HCT116 (cell line): ENCODE measurements around the gene PABPC4L. TPM values are rescaled to one million over a fixed set of nuclear protein-coding genes. Genes with fewer than 3 reads are reported as not detected.

Source experiments
- ATAC-seq: fragments of 200-7000 bp; cut with Tn5 transposase; 2 replicates; pipeline ENCODE4 v1.9.1; 2020; ENCODE audit warnings: mild to moderate bottlenecking, moderate library complexity
- BruUV-seq: library from RNA; stranded (reverse); fragments of 400-500 nt; replicated peaks from 2 replicates; lab custom pipeline; 2021; lab: Mats Ljungman, UMichigan
- CTCF ChIA-PET: fragments of 300-600 bp; sonication (Branson Sonifier 250); formaldehyde crosslinking; loops from one replicate; lab custom pipeline; 2021; ENCODE audit warnings: antibody characterized with exemption; lab: Charles Lee
- POLR2A ChIA-PET: fragments of 300-600, 350-600 bp; sonication (Branson Sonifier 250); formaldehyde crosslinking; loops from one replicate; lab custom pipeline; 2021; ENCODE audit warnings: antibody characterized with exemption; lab: Charles Lee
- RAD21 ChIA-PET, 2 experiments: fragments of 300-600 bp; sonication (Branson Sonifier 250); formaldehyde crosslinking; loops; one replicate each; lab custom pipeline; 2023; ENCODE audit warnings: low total read pairs in 2 of 2; ENCODE audit not compliant: uncharacterized antibody in 2 of 2, unreplicated experiment in 2 of 2, low non-redundant PET in 1 of 2; lab: Charles Lee
- DNase-seq: peaks from one replicate; pipeline ENCODE4 v3.0.0-alpha.2; 2010; ENCODE audit warnings: low read depth, low spot score
- H2AFZ ChIP-seq: fragments of 200-600 bp; shearing (Covaris generic), sonication (generic); 2 replicates; pipeline ENCODE4 v1.6.1; 2017; ENCODE audit warnings: low read depth, mixed run types, mixed read lengths, antibody characterized with exemption, low read length; ENCODE audit not compliant: poor library complexity, severe bottlenecking
- H3K27ac ChIP-seq: 2 replicates; pipeline ENCODE4 v1.5.1; 2012; ENCODE audit warnings: low read depth, low read length
- H3K27me3 ChIP-seq: fragments of 200-600 bp; sonication (generic); 2 replicates; pipeline ENCODE4 v1.6.1; 2016; ENCODE audit warnings: mixed run types, low read length, mixed read lengths; ENCODE audit not compliant: insufficient read depth
- H3K36me3 ChIP-seq, 2 experiments: fragments of 200-500 bp in 1 of 2; fragments of 200-600 bp in 1 of 2; sonication (Bioruptor generic) in 1 of 2; sonication (generic) in 1 of 2; 2 replicates each; pipeline versions ENCODE4 v1.5.1 to v1.6.1; 2014 to 2016; ENCODE audit warnings: low read length in 2 of 2, inconsistent platforms in 1 of 2, mixed read lengths in 1 of 2, mixed run types in 1 of 2; ENCODE audit not compliant: insufficient read depth in 2 of 2, control insufficient read depth in 1 of 2
- H3K4me1 ChIP-seq, 2 experiments: fragments of 200-600 bp in 1 of 2; sonication (generic) in 1 of 2; 2 replicates each; pipeline versions ENCODE4 v1.5.1 to v1.6.1; 2012 to 2017; ENCODE audit warnings: low read length in 2 of 2, inconsistent platforms in 1 of 2, mild to moderate bottlenecking in 1 of 2, mixed read lengths in 1 of 2, mixed run types in 1 of 2, moderate library complexity in 1 of 2; ENCODE audit not compliant: insufficient read depth in 2 of 2, control insufficient read depth in 1 of 2
- H3K4me2 ChIP-seq: fragments of 200-600 bp; sonication (generic); 2 replicates; pipeline ENCODE4 v1.6.1; 2017; ENCODE audit warnings: mixed run types, low read length, mixed read lengths
- H3K4me3 ChIP-seq, 2 experiments: fragments of 200-600 bp in 1 of 2; sonication (generic) in 1 of 2; replicated peaks in 1 of 2; 2 replicates each; pipeline ENCODE4 v1.5.1; 2011 to 2016; ENCODE audit warnings: low read length in 2 of 2, control low read depth in 1 of 2, low read depth in 1 of 2, mild to moderate bottlenecking in 1 of 2, mixed read lengths in 1 of 2, mixed run types in 1 of 2
- H3K79me2 ChIP-seq: fragments of 200-600 bp; sonication (generic); 2 replicates; pipeline ENCODE4 v1.6.1; 2017; ENCODE audit warnings: mild to moderate bottlenecking, mixed run types, low read length, moderate library complexity, mixed read lengths; ENCODE audit not compliant: insufficient read depth
- H3K9ac ChIP-seq: fragments of 200-600 bp; sonication (generic); 2 replicates; pipeline ENCODE4 v1.6.1; 2016; ENCODE audit warnings: low read length, mixed read lengths
- H3K9me2 ChIP-seq: fragments of 200-600 bp; sonication (generic), shearing (Covaris generic); 2 replicates; pipeline ENCODE4 v1.6.1; 2017; ENCODE audit warnings: mixed run types, mild to moderate bottlenecking, moderate library complexity; ENCODE audit not compliant: insufficient read depth
- H3K9me3 ChIP-seq, 2 experiments: fragments of 200-500 bp in 1 of 2; fragments of 200-600 bp in 1 of 2; sonication (Bioruptor generic) in 1 of 2; sonication (generic) in 1 of 2; 2 replicates each; pipeline ENCODE4 v1.6.1; 2014 to 2017; ENCODE audit warnings: low read length in 2 of 2, mixed read lengths in 2 of 2, inconsistent platforms in 1 of 2, low read depth in 1 of 2, mild to moderate bottlenecking in 1 of 2, mixed run types in 1 of 2, moderate library complexity in 1 of 2; ENCODE audit not compliant: control insufficient read depth in 1 of 2, insufficient read depth in 1 of 2
- H4K20me1 ChIP-seq: fragments of 200-600 bp; sonication (generic), shearing (Covaris generic); 2 replicates; pipeline ENCODE4 v1.6.1; 2017; ENCODE audit warnings: mixed run types, mild to moderate bottlenecking, moderate library complexity; ENCODE audit not compliant: insufficient read depth
- ATF3 ChIP-seq: IDR thresholded peaks from 2 replicates; pipeline ENCODE4 v1.6.1; 2012
- CBX3 ChIP-seq: IDR thresholded peaks from 2 replicates; pipeline ENCODE4 v1.6.1; 2012; ENCODE audit warnings: low read depth
- JUND ChIP-seq: IDR thresholded peaks from 2 replicates; pipeline ENCODE4 v1.6.1; 2012
- REST ChIP-seq: IDR thresholded peaks from 2 replicates; pipeline ENCODE4 v1.6.1; 2012; ENCODE audit warnings: low read depth
- SRF ChIP-seq: IDR thresholded peaks from 2 replicates; pipeline ENCODE4 v1.6.1; 2012; ENCODE audit warnings: low read depth
- TCF7L2 ChIP-seq: IDR thresholded peaks from 2 replicates; pipeline ENCODE4 v1.7.0; 2011; ENCODE audit warnings: borderline replicate concordance, inconsistent platforms; ENCODE audit not compliant: insufficient read depth, insufficient read length; ENCODE audit errors: extremely low read depth
- ZBTB33 ChIP-seq: IDR thresholded peaks from 2 replicates; pipeline ENCODE4 v1.6.1; 2011; ENCODE audit warnings: mild to moderate bottlenecking, low read length, moderate library complexity; ENCODE audit not compliant: insufficient replicate concordance; ENCODE audit errors: extremely low read depth
- ZNF274 ChIP-seq: fragments of 200-500 bp; sonication (Bioruptor generic); IDR thresholded peaks from 2 replicates; pipeline ENCODE4 v1.6.1; 2014; ENCODE audit warnings: mild to moderate bottlenecking, low read depth, low read length, inconsistent platforms
- intact Hi-C: fragments of 100-400 bp; cut with micrococcal nuclease; formaldehyde crosslinking; loops from 2 replicates; pipeline ENCODE4 v1.10.0; 2022
- total RNA-seq: library from RNA; stranded (reverse); gene quantifications from one replicate; pipeline ENCODE4 v1.2.1, GENCODE V29; 2021; ENCODE audit not compliant: unreplicated experiment

PABPC4L gene
- total RNA-seq, 1 experiment from 2014 or later: not detected

GRCh38 chr4:134154097-134154496, 47.5 kb downstream of the PABPC4L start:
- no peaks in the 10 kb centered on the region for H4K20me1 ChIP-seq
- ChIA-PET RAD21 (no interaction called here), CTCF (no interaction called here), POLR2A (no interaction called here)
- no peak overlapping the region for H2AFZ ChIP-seq
- H3K36me3 ChIP-seq: no peaks in the 10 kb centered on the region
- no peak overlapping the region for H3K4me3 ChIP-seq
- no peaks in the 10 kb centered on the region for H3K79me2 ChIP-seq
- intact Hi-C loops: no loop called here
- no peaks in the 10 kb centered on the region for H3K27me3 ChIP-seq
- H3K27ac ChIP-seq: no peak overlapping the region
- no peaks in the 10 kb centered on the region for H3K4me1 ChIP-seq
- H3K9me3 ChIP-seq: no peaks in the 10 kb centered on the region
- H3K4me2 ChIP-seq: no peak overlapping the region
- DNase-seq (no peak), ATAC-seq (no peak)
- no peak overlapping the region for H3K9ac ChIP-seq
- no TSS peak for BruUV-seq
- no peak for TF ChIP-seq CBX3
- no peak for TF ChIP-seq JUND
- TF ChIP-seq REST: no peak
- TF ChIP-seq ZBTB33: no peak
- no peak for TF ChIP-seq ZNF274
- no peak for TF ChIP-seq TCF7L2
- no peak for TF ChIP-seq ATF3
- no peak for TF ChIP-seq SRF
- H3K9me2 ChIP-seq: no peaks in the 10 kb centered on the region
